ENCODE results near the gene GNPAT.

The GNPAT gene

GRCh38 chr1:231318568-231318967, 77.6 kb downstream of the GNPAT start:
- no peak for DNase-seq

GRCh38 chr1:231319080-231319479, 78.1 kb downstream of the GNPAT start:
- DNase-seq, result no peak

- DNase-seq, result no peak
Measured at GRCh38 chr1:231322880-231323530, 82.0 kb downstream of the GNPAT start.

- DNase-seq, result no peak
Measured at GRCh38 chr1:231324660-231325059, 83.6 kb downstream of the GNPAT start.

- DNase-seq, result no peak
Measured at GRCh38 chr1:231326248-231326647, 85.2 kb downstream of the GNPAT start.
